A673 (cell line): ENCODE measurements around the gene FPGS.
A peak's percentile ranks its signal among the peaks of the same experiment; 100 is the strongest.

Experiments
- CTCF ChIP-seq: fragments of 300-800, 200-600 bp; sonication (generic); conservative IDR thresholded peaks from 2 replicates; pipeline ENCODE4 v1.5.1; 2017; ENCODE audit warnings: low read depth, mild to moderate bottlenecking, antibody characterized with exemption, low read length, moderate library complexity, mixed read lengths
- EZH2 ChIP-seq: fragments of 200-600 bp; sonication (generic); IDR thresholded peaks from 2 replicates; pipeline ENCODE4 v1.6.1; 2017; ENCODE audit warnings: borderline replicate concordance, low read depth, mild to moderate bottlenecking, mixed read lengths, antibody characterized with exemption, low read length; ENCODE audit not compliant: poor library complexity, severe bottlenecking

GRCh38 chr9:127854184-127854806, 51.6 kb downstream of the FPGS start, which contains the start of gene ENG:
- TF ChIP-seq CTCF (0 out of 2 replicates have a peak, but pooled peaks have one; percentile 14), EZH2 (no peak)
